Natural killer cell treated with Interleukin-12 subunit alpha and Interleukin-12 subunit beta and Interleukin-15 and Interleukin-18, amount 100 ng/mL, for 72 hours (primary cell): ENCODE data around the gene APOL4. TPM values are rescaled to one million over a fixed set of nuclear protein-coding genes. Genes with fewer than 3 reads are reported as not detected.
"Not testable (repeated sequence)": the region's sequence is repeated elsewhere in the genome, so short reads cannot be mapped to it uniquely, and the experiment has no call there.

ENCODE experiments used
- ATAC-seq, 2 donors: fragments of 150-1000 bp; cut with Tn5 transposase in 1 of 2; sonication (Bioruptor Pico), chemical (Tn5 transposase) in 1 of 2; 2 replicates each; pipeline ENCODE4 v1.10.0; 2021
- DNase-seq: peaks from one replicate; pipeline ENCODE4 v3.0.0; 2022; ENCODE audit warnings: low spot score
- H3K27ac Mint-ChIP-seq, 2 donors: 1 replicate in 1 of 2; 2 replicates in 1 of 2; pipeline ENCODE4 v1.8.0; 2022; ENCODE audit warnings: mixed read lengths in 2 of 2, mild to moderate bottlenecking in 1 of 2, moderate library complexity in 1 of 2
- H3K27me3 Mint-ChIP-seq, 2 donors: 1 replicate in 1 of 2; 2 replicates in 1 of 2; pipeline ENCODE4 v1.8.0; 2022; ENCODE audit warnings: mixed read lengths in 2 of 2
- H3K36me3 Mint-ChIP-seq: one replicate; pipeline ENCODE4 v1.8.0; 2022; ENCODE audit warnings: mixed read lengths
- H3K4me1 Mint-ChIP-seq, 2 donors: 1 replicate in 1 of 2; 2 replicates in 1 of 2; pipeline ENCODE4 v1.8.0; 2022; ENCODE audit warnings: low read depth in 2 of 2, mixed read lengths in 2 of 2, mild to moderate bottlenecking in 1 of 2
- H3K4me3 Mint-ChIP-seq: one replicate; pipeline ENCODE4 v1.8.0; 2022; ENCODE audit warnings: mixed read lengths
- H3K9me3 Mint-ChIP-seq: 2 replicates; pipeline ENCODE4 v1.8.0; 2022; ENCODE audit warnings: mixed read lengths
- total RNA-seq, 2 donors: library from RNA; stranded (reverse); gene quantifications; one replicate each; pipeline ENCODE4 v1.2.3, GENCODE V29; 2022

Gene APOL4
- total RNA-seq, 2 donors from 2014 or later: 0.64 to 1.5 TPM

DNA sequence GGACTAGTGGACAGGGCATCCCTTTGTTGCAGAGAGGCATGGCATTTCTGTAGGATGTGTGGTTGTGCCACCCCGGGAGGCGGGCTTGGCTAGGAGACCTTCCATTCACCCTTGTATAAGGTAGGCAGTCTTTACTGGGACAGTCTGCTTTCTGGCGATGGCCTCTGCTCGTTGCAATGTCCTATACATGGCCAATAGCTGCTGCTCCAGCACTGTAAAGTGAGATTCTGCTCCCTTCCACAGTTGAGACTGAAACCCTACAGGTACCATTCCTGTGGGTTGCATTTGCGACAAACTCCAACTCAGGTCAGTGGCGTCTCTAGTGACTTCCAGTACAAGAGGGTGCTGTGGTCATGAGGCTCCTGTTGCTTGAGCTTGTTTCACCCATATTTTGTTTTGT lies 20.7 kb downstream of the APOL4 start:
- H3K27ac Mint-ChIP-seq: no peak overlapping the region
- H3K9me3 Mint-ChIP-seq: no peaks in the 10 kb centered on the region
- ATAC-seq (no peak), DNase-seq (no peak)
- H3K4me1 Mint-ChIP-seq: peaks cover 0 to 7% of the 10 kb centered on the region in 2 donors
- H3K36me3 Mint-ChIP-seq: no peaks in the 10 kb centered on the region
- H3K4me3 Mint-ChIP-seq: no peak overlapping the region
- no peaks in the 10 kb centered on the region for H3K27me3 Mint-ChIP-seq

DNA sequence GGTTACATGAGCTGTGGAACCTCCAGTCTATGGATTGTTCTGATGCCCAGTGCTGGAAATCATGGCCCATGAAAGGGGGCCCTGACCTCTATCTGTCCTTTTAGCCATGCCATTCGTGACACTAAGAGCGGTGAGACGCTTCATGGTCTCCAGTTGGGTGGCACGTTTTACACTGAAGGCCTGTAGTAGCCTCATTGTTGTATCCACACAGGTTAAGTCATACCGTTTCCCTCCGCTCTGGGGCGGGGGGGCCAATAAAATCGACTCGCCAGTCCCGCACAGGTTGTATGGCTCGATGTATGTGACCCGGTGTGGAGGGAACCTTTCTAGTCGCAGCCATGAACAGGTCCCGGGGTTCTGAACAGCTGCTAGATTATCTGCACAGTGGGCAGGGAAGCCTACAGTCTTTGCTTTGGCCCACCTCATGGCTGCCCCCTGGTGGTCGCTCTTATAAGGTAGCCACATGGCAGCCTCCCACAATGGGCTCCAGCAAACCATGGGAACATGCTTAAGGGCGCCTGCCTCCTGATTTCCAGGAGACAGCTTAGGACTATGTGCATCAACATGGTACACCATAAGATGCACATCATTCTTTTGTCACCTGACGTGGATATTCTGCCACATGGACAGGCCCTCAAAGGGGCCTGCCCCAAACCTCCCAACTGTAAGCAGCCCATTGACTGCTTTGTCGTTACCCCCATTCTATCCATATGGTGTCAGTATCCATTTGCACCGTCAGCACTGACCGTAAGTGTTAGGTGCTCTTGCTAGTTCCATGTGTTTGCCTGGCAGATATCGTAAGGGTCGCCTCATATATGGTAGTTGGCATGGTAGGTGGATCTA lies 21.4 kb downstream of the APOL4 start:
- Mint-ChIP-seq H3K27me3 (no peaks in the 10 kb centered on the region), H3K4me1 (peaks cover 0 to 7% of the 10 kb centered on the region in 2 donors), H3K27ac (no peak overlapping the region), H3K36me3 (no peaks in the 10 kb centered on the region), H3K4me3 (no peak overlapping the region), H3K9me3 (no peaks in the 10 kb centered on the region)
- ATAC-seq (peak; percentile 90 to 93), DNase-seq (peak; percentile 88)

DNA sequence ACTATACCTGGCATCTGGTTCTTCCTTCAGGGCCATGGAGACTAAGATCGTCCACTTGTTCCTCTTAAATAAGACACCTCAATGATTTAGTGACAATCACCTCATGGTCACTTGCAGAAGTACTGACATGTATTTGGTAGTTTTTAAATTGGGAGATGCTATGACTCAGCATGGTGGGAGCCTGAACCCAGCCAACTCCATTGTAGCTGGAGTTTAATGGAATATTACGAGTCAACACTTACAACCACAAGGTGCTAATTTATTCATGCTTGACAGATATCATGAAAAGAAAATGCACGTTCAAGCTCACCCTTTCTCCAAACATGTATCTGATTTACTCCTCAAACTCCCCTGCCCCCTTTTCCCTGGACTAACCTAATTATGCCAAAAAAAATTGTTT lies 24.4 kb downstream of the APOL4 start:
- no peak overlapping the region for H3K4me3 Mint-ChIP-seq
- H3K36me3 Mint-ChIP-seq: no peaks in the 10 kb centered on the region
- DNase-seq: no peak
- ATAC-seq: no peak
- peaks cover 0 to 7% of the 10 kb centered on the region in 2 donors for H3K4me1 Mint-ChIP-seq
- no peaks in the 10 kb centered on the region for H3K9me3 Mint-ChIP-seq
- no peak overlapping the region for H3K27ac Mint-ChIP-seq
- H3K27me3 Mint-ChIP-seq: no peaks in the 10 kb centered on the region

DNA sequence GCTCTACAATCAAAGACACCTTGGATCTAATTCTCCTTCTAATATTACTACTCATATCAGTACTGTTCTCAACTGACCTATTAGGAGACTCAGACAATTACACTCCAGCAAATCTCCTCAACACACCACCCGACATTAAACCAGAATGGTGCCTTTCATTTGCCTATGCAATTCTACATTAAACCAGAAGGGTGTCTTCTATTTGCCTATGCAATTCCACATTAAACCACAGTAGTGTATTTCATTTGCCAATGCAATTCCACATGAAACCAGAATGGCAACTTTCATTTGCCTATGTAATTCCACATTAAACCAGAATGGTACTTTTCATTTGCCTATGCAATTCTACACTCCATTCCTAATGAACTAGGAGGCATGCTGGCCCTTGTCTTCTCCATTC lies 25.7 kb downstream of the APOL4 start:
- no peaks in the 10 kb centered on the region for H3K9me3 Mint-ChIP-seq
- DNase-seq (no peak), ATAC-seq (no peak)
- H3K27me3 Mint-ChIP-seq: no peaks in the 10 kb centered on the region
- no peak overlapping the region for H3K27ac Mint-ChIP-seq
- peaks cover 0 to 7% of the 10 kb centered on the region in 2 donors for H3K4me1 Mint-ChIP-seq
- H3K4me3 Mint-ChIP-seq: no peak overlapping the region
- no peaks in the 10 kb centered on the region for H3K36me3 Mint-ChIP-seq

DNA sequence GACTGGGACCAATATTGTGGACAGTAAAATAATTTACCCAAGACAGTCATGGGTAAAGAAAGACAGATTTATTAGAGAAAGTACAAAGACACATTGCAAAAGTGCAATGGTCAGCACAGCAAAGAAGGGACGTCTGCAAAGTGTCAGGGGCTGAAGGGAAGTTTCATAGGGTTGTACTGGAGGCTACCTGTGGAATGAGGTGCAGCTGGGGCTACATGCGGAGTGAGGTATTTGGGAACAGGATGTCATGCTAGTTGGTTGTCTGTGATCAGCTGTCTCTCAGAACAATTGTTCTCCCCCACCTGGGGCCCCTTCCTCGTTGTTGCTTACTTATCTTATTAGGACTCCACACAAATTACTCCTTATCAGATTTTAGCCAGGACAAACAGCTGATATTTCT lies 29.7 kb downstream of the APOL4 start:
- Mint-ChIP-seq H3K27me3 (no peaks in the 10 kb centered on the region), H3K9me3 (no peaks in the 10 kb centered on the region), H3K27ac (no peak overlapping the region), H3K4me1 (peaks cover 6 to 12% of the 10 kb centered on the region in 2 donors), H3K4me3 (no peak overlapping the region), H3K36me3 (no peaks in the 10 kb centered on the region)
- no peak for ATAC-seq
- no peak for DNase-seq

DNA sequence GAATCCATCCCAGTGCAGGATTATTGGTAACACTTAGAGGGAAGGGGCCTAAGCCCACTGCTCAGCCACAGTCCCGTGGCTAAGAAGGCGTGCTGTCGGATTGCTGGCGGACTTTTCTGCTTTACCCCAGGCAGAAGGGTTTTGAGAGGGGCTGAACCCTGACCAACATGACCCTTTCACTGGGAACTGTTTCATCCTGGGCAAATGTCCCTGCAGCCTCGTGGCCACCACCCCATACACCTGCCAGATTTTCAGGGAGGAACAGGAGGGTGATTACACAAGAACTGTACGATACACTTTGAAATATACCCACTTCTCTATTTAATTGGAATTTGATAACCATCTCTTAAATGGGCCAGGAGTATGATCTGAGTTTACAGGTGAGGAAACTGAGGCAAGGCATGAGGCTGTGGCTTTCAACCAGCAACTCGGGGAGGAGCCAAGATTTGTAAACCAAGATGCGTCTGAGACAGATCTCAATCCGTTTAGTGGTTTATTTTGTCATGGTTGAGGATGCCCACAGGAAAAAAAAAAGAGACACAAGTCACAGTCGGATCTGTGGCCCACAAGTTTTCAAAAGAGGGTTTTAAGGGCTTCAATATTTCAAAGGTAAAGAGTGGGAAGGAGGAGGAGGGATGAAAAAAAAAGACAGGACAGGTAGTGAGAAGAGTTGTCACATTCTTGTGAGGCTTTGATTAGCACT lies 34.9 kb downstream of the APOL4 start:
- no peaks in the 10 kb centered on the region for H3K36me3 Mint-ChIP-seq
- no peaks in the 10 kb centered on the region for H3K9me3 Mint-ChIP-seq
- H3K4me3 Mint-ChIP-seq: peak overlapping the region; percentile 13
- ATAC-seq (no peak), DNase-seq (no peak)
- H3K4me1 Mint-ChIP-seq: peaks cover 54 to 59% of the 10 kb centered on the region in 2 donors
- H3K27ac Mint-ChIP-seq: peak overlapping the region; percentile 99
- H3K27me3 Mint-ChIP-seq: no peaks in the 10 kb centered on the region

DNA sequence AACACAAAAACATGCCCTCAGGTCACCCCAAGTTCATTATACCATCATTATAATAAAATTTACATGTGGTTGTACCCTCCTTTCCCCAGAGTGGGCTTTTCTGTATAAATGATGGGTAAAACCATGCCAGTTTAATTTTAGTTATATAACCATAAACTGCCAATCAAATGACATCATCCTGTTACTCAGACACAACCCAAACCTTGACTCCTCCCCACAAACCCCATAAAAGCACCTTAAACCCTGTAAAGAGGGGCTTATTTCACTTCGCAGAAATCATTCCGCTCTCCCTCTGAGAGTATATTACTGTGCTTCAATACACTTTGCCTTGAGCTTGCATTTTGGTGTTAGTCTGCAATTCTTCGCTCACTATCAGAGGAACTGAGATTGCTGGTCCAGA lies 35.5 kb downstream of the APOL4 start:
- ATAC-seq (no peak), DNase-seq (no peak)
- peak overlapping the region; percentile 13 for H3K4me3 Mint-ChIP-seq
- peak overlapping the region; percentile 99 for H3K27ac Mint-ChIP-seq
- no peaks in the 10 kb centered on the region for H3K36me3 Mint-ChIP-seq
- H3K9me3 Mint-ChIP-seq: no peaks in the 10 kb centered on the region
- peaks cover 60 to 65% of the 10 kb centered on the region in 2 donors for H3K4me1 Mint-ChIP-seq
- H3K27me3 Mint-ChIP-seq: no peaks in the 10 kb centered on the region

DNA sequence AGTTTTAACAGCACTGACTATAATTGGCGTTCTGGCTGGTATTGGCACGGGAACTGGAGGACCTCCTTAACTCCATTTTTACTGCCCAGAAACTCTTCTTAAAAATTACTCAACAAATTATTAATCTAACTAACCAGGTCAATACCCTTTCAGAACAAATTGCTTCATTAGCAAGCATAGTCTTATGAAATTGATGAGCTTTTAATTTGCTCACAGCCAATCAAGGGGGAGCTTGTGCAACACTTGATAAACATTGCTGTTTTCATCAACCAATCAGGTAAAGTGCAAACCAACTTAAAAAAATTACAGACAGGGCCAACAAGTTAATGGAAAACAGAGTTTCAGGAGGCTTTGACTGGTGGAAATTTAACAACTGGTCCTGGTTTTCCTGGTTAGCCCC lies 36.5 kb downstream of the APOL4 start:
- Mint-ChIP-seq H3K4me3 (peak overlapping the region; percentile 58), H3K27me3 (no peaks in the 10 kb centered on the region), H3K36me3 (no peaks in the 10 kb centered on the region), H3K9me3 (no peaks in the 10 kb centered on the region), H3K4me1 (peaks cover 70 to 74% of the 10 kb centered on the region in 2 donors), H3K27ac (peak overlapping the region; percentile 99)
- ATAC-seq: no peak
- DNase-seq: peak; percentile 3

DNA sequence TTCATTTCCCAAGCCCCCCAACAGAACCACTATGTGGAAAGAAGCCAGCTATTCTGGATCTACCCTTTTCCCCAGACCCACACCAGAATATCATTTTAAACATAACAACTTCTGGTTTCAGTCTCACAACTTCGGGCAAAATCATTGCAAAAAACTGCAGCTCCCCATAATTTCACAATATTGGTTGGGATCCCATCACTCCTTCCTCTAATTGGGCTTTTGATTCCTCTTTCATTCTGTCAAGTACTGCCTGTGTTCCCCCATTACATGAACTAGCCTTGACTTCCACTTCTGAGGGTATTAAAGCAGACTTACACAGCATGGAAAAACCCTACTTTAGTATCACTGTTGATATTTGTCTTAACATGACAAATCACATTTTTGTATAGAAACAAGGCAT lies 37.0 kb downstream of the APOL4 start:
- no peaks in the 10 kb centered on the region for H3K9me3 Mint-ChIP-seq
- ATAC-seq (peak in 1 of 2 donors; percentile 55), DNase-seq (peak; percentile 44)
- peak overlapping the region; percentile 58 for H3K4me3 Mint-ChIP-seq
- H3K27me3 Mint-ChIP-seq: no peaks in the 10 kb centered on the region
- peaks cover 75 to 78% of the 10 kb centered on the region in 2 donors for H3K4me1 Mint-ChIP-seq
- H3K27ac Mint-ChIP-seq: peak overlapping the region; percentile 99
- H3K36me3 Mint-ChIP-seq: no peaks in the 10 kb centered on the region

DNA sequence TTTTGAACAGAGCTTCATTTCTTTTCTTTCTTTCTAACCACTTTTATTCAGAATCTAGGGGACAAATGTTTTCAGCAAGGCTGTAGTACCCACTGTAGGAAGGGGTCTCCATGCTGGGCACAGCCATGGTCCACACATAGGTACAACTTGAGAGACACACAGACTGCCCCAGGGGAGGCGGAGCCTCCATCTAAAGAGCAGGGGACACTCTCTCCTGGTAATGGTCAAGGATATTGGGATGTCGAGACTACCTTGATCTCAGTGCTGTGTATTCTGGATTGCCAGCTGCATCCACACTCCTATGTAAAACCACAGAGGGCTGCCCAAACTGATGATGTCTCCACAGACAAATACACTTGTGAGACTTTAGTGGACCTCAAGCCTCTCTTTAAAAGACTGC lies 38.1 kb downstream of the APOL4 start:
- peaks cover 84 to 89% of the 10 kb centered on the region in 2 donors for H3K4me1 Mint-ChIP-seq
- H3K4me3 Mint-ChIP-seq: peak overlapping the region; percentile 93
- H3K27me3 Mint-ChIP-seq: no peaks in the 10 kb centered on the region
- H3K36me3 Mint-ChIP-seq: no peaks in the 10 kb centered on the region
- DNase-seq (peak; percentile 44), ATAC-seq (no peak)
- no peaks in the 10 kb centered on the region for H3K9me3 Mint-ChIP-seq
- H3K27ac Mint-ChIP-seq: peak overlapping the region; percentile 99

DNA sequence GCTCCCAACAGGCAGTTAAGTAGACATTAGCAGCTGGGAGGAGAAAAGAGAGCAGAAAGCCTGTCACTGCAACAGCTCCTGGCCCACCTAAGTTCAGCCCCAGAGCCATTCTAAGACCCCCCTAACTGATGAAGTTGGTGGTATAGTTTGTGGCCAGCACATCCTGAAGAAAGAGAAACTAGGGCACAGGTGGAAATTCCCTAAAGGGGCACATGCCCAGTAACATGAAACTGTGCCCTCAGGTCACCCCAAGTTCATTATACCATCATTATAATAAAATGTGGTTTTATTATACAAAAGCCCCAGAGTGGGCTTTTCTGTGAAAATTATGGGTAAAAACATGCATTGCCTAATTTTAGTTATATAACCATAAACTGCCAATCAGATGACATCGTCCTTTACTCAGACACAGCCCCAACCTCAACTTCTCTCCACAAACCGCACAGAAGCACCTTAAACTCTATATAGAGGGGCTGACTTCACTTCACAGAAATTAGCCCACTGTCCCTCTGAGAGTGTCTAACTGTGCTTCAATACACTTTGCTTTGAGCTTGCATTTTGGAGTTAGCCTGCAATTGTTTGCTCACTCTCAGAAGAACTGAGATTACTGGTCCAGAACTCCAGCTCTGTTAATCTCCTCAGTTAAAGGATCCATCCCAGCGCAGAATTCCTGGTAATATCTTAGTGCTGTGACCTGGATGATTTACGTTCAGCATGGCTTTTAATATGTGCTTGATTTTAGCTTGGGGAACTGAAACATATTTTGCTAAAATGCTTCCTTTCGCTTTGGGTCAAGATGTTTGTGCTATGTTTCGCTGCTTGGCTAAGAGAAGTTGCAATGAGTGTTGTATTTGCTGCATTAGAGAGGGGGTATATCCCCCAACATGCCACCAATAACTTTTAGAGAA lies 39.2 kb downstream of the APOL4 start:
- H3K27me3 Mint-ChIP-seq: no peaks in the 10 kb centered on the region
- ATAC-seq: peak; percentile 77 to 79
- peak overlapping the region; percentile 99 for H3K27ac Mint-ChIP-seq
- DNase-seq: peak; percentile 73
- H3K4me1 Mint-ChIP-seq: peaks cover 92% of the 10 kb centered on the region in 2 donors
- H3K9me3 Mint-ChIP-seq: no peaks in the 10 kb centered on the region
- peak overlapping the region; percentile 93 for H3K4me3 Mint-ChIP-seq
- H3K36me3 Mint-ChIP-seq: no peaks in the 10 kb centered on the region

DNA sequence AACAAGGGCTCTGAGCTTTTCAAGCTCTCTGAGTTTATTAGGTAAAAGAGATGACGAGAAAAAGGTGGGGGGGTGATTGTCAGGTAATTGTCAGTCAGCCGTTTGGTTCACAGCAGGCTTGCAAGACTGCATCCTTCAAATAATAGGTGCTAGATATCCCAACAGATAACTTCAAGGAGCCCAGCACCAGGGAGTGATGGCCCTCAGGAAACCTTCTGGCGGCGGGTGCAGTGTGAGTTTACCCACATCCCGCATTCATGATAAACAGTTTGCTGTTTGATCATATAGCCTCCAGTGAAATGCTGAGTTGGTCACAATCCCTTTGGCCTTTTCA lies 39.8 kb downstream of the APOL4 start:
- H3K36me3 Mint-ChIP-seq, H3K9me3 Mint-ChIP-seq, H3K27me3 Mint-ChIP-seq: not testable (repeated sequence)
- H3K4me1 Mint-ChIP-seq: peaks cover 92% of the 10 kb centered on the region in 2 donors
- ATAC-seq (peak; percentile 0 to 29), DNase-seq (peak; percentile 64)
- peak overlapping the region; percentile 99 for H3K27ac Mint-ChIP-seq
- H3K4me3 Mint-ChIP-seq: peak overlapping the region; percentile 93

DNA sequence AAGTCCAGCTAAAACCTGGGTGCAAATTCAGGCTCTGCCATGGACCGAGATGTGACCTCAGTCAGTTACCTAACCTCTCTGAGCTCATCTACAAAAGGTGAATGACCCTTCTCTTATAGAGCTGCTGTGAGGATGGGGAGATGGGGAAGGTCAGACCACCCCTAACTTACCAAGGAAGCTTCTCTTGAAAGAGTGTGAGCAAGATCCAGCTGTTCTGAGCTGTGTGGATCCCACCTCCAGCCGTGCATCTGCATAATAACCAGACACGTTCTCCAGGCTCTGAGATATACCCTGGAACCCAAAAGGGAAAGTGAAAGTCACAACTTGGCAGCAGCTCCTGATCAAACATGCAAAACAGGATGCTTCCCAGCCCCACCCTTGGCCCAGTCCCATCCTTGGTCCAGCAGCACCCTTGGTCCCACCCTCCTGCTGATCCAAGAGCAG lies 41.1 kb downstream of the APOL4 start, which contains the start of gene APOL3:
Gene APOL3, minus strand, starts transcription at position 257 of the 444 bp plus-strand sequence. CDS start 11,700 bp downstream, outside the sequence.
- peaks cover 6% of the 10 kb centered on the region for H3K36me3 Mint-ChIP-seq
- peak within 1 kb of the TSS; percentile 93 for H3K4me3 Mint-ChIP-seq
- DNase-seq (peak; percentile 71), ATAC-seq (peak; percentile 59 to 73)
- no peaks in the 10 kb centered on the region for H3K9me3 Mint-ChIP-seq
- H3K27me3 Mint-ChIP-seq: no peaks in the 10 kb centered on the region
- H3K27ac Mint-ChIP-seq: peak within 1 kb of the TSS; percentile 99
- peaks cover 89 to 92% of the 10 kb centered on the region in 2 donors for H3K4me1 Mint-ChIP-seq
